ENCODE data around the gene AKAP1. TPM values are rescaled to one million over a fixed set of nuclear protein-coding genes. Genes with fewer than 3 reads are reported as not detected.

AKAP1 gene
- total RNA-seq = 7.8 and 11.8 TPM in 2 replicates

GRCh38 chr17:57084802-57085447, at the start of gene AKAP1:
Gene AKAP1 (plus strand): TSS chr17:57085246. CDS start chr17:57105465, 20,219 bp downstream.

Other genes starting within 250 kb of the AKAP1 start
- 16.2 and 22.8 TPM in 2 replicates for gene TRIM25, start 171.2 kb upstream of the AKAP1 start, total RNA-seq
- gene COIL, start 124.2 kb upstream of the AKAP1 start, total RNA-seq = 6.0 and 10.1 TPM in 2 replicates
- gene SCPEP1, start 107.1 kb upstream of the AKAP1 start, total RNA-seq = 77.8 and 103 TPM in 2 replicates
- gene MSI2, start 171.3 kb downstream of the AKAP1 start, total RNA-seq = 7.2 and 18.0 TPM in 2 replicates